Measurements from ENCODE around the gene RGS1. TPM values are rescaled to one million over a fixed set of nuclear protein-coding genes. Genes with fewer than 3 reads are reported as not detected.
A peak's percentile ranks its signal among the peaks of the same experiment; 100 is the strongest.

Gene RGS1
- total RNA-seq, 4 donors from 2014 or later, result 38.5 to 160 (median 49.8) TPM

DNA sequence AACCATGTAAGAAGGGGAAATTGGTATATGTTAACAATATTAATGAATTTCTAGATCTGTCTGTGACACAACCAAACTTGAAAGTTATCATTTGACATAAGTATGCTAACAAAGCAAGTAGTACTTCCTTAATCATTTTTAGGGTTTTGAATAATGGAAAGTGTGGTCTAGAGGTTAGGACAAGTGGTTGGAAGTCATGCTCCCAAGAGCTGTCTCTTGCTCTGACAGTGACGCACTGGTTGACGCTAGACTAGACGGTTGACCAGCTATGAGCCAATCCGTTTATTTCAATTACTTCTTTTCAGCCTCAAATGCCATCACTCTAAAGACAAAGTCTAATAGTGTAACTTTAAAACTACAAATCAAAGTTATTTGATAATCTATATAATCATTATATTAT, 20.7 kb upstream of the RGS1 start:
- TF ChIP-seq EP300 (IDR thresholded peaks at IDR 0.05; ENCODE audit: low read depth) (no peak), POLR2AphosphoS5 (IDR thresholded peaks at IDR 0.05) (no peak), POLR2A (IDR thresholded peaks at IDR 0.05) (no peak)
- TF ChIP-seq, protein P1, sequence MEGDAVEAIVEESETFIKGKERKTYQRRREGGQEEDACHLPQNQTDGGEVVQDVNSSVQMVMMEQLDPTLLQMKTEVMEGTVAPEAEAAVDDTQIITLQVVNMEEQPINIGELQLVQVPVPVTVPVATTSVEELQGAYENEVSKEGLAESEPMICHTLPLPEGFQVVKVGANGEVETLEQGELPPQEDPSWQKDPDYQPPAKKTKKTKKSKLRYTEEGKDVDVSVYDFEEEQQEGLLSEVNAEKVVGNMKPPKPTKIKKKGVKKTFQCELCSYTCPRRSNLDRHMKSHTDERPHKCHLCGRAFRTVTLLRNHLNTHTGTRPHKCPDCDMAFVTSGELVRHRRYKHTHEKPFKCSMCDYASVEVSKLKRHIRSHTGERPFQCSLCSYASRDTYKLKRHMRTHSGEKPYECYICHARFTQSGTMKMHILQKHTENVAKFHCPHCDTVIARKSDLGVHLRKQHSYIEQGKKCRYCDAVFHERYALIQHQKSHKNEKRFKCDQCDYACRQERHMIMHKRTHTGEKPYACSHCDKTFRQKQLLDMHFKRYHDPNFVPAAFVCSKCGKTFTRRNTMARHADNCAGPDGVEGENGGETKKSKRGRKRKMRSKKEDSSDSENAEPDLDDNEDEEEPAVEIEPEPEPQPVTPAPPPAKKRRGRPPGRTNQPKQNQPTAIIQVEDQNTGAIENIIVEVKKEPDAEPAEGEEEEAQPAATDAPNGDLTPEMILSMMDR (IDR thresholded peaks at IDR 0.05), result no peak
- in situ Hi-C loops (cut with MboI; ENCODE audit: low pct_ligation_motif_present in 1 of 4, low pct_unique_long_range_greater_than_20kb in 1 of 4, low sequenced_read_pairs in 3 of 4) (no loop called here), intact Hi-C loops (cut with DNase I; ENCODE audit: low total_unique reads) (no loop called here)
- H3K27ac ChIP-seq, result no peak overlapping the region
- H3K9me3 ChIP-seq, result no peaks in the 10 kb centered on the region
- DNase-seq, result no peak
- no peaks in the 10 kb centered on the region for H3K36me3 ChIP-seq
- peaks cover 0 to 8% (median 0%) of the 10 kb centered on the region in 4 donors for H3K4me1 ChIP-seq
- 81 to 90% methylated on average over 4 of the region's 4 CpGs for WGBS, 2 donors (ENCODE audit: low coverage in 1 of 2)
- no peaks in the 10 kb centered on the region for H3K27me3 ChIP-seq
- no peak overlapping the region for H3K4me3 ChIP-seq

DNA sequence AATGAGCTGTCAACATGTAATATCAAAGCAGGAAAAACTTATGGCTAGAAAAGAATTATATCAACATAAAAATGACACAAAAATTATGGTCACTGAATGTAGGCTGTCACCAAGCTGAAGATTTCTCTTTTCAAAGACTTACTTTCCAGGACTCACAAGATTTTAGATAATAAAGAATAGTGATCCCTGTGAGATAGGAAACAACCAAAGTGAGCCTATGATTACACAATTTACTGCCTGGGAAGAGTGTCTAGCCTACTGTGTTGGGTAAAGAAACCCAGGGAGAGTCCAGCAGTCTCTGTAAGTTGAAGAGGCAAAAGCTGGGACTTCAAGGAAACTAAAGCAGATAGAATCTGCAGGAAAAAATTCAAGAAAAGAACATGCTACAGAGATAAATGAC, 20.2 kb upstream of the RGS1 start:
- Histone ChIP-seq H3K9me3 (no peaks in the 10 kb centered on the region), H3K4me3 (no peak overlapping the region), H3K4me1 (peaks cover 0 to 8% (median 0%) of the 10 kb centered on the region in 4 donors), H3K27me3 (no peaks in the 10 kb centered on the region), H3K27ac (no peak overlapping the region), H3K36me3 (no peaks in the 10 kb centered on the region)
- in situ Hi-C loops (cut with MboI; ENCODE audit: low pct_ligation_motif_present in 1 of 4, low pct_unique_long_range_greater_than_20kb in 1 of 4, low sequenced_read_pairs in 3 of 4), result no loop called here
- intact Hi-C loops (cut with DNase I; ENCODE audit: low total_unique reads), result no loop called here
- no peak for DNase-seq
- TF ChIP-seq POLR2AphosphoS5 (IDR thresholded peaks at IDR 0.05), result no peak
- no peak for TF ChIP-seq EP300 (IDR thresholded peaks at IDR 0.05; ENCODE audit: low read depth)
- TF ChIP-seq POLR2A (IDR thresholded peaks at IDR 0.05), result no peak
- TF ChIP-seq, protein P1 (IDR thresholded peaks at IDR 0.05), result no peak

DNA sequence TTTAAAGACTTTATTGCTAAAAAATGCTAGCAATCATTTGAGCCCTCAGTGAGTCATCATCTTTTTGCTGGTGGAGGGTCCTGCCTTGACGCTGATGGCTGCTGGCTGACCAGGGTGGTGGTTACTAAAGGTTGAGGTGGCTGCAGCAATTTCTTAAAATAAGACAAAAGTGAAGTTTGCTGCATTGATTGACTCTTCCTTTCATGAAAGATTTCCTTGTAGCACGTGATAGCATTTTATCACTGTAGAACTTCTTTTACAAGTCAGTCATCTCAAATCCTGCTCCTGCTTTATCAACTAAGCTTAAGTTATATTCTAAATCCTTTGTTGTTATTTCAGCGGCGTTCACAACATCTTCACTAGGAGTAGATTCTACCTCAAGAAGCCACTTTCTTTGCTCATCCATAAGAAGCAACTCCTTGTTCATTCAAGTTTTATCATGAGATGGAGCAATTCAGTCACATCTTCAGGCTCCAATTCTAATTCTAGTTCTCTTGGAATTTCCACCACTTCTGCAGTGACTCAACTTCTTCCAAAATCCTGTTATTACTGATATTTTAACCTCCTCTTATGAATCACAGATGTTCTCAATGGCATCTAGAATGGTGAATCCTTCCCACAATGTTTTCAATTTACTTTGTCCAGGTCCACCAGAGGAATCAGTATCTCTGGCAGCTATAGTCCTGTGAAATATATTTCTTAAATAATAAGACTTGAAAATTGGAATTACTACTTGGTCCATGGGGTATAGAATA, 17.6 kb upstream of the RGS1 start:
- H3K4me3 ChIP-seq, result no peak overlapping the region
- no peaks in the 10 kb centered on the region for H3K27me3 ChIP-seq
- no peaks in the 10 kb centered on the region for H3K9me3 ChIP-seq
- DNase-seq, result no peak
- in situ Hi-C loops (cut with MboI; ENCODE audit: low pct_ligation_motif_present in 1 of 4, low pct_unique_long_range_greater_than_20kb in 1 of 4, low sequenced_read_pairs in 3 of 4) (no loop called here), intact Hi-C loops (cut with DNase I; ENCODE audit: low total_unique reads) (no loop called here)
- H3K27ac ChIP-seq, result peak overlapping the region in 2 of 4 donors; percentile 15 to 32
- 93 to 100% methylated on average over 3 to 4 of the region's 4 CpGs for WGBS, 2 donors (ENCODE audit: low coverage in 1 of 2)
- no peak for TF ChIP-seq POLR2AphosphoS5 (IDR thresholded peaks at IDR 0.05)
- TF ChIP-seq POLR2A (IDR thresholded peaks at IDR 0.05), result no peak
- TF ChIP-seq, protein P1 (IDR thresholded peaks at IDR 0.05), result no peak
- TF ChIP-seq EP300 (IDR thresholded peaks at IDR 0.05; ENCODE audit: low read depth), result no peak
- no peaks in the 10 kb centered on the region for H3K36me3 ChIP-seq
- H3K4me1 ChIP-seq, result peaks cover 0 to 3% (median 0%) of the 10 kb centered on the region in 4 donors

DNA sequence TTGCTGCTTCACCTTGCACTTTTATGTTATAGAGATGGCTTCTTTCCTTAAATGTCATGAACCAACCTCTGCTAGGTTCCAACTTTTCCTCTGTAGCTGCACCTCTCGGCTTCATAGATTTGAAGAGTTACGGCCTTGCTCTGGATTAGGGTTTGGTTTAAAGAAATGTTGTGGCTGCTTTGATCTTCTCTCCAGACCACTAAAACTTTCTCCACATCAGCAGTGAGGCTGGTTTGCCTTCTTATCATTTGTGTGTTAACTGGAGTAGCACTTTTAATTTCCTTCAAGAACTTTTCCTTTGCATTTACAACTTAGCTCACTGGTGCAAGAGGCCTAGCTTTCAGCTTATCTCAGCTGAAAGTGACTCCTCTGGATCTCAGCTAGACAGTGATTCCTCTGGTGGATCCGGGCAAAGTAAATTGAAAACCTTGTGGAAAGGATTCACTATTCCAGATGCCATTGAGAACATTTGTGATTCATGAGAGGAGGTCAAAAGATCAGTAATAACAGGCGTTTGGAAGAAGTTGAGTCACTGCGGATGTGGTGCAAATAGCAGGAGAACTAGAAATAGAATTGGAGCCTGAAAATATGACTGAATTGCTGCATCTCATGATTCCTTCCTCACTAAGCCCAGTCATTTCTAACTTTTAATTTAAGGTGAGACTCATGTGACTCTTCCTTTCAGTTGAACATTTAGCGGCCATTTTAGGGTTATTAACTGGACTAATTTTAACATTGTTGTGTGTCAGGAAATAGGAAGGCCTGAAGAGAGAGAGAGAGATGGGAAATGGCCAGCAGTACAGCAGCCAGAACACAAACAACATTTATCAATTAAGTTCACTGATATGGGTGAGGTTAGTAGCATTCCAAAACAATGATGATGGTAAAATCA, 16.2 kb upstream of the RGS1 start:
- Histone ChIP-seq H3K9me3 (no peaks in the 10 kb centered on the region), H3K27ac (peak overlapping the region; percentile 7 to 32 (median 22)), H3K27me3 (no peaks in the 10 kb centered on the region), H3K4me3 (no peak overlapping the region), H3K4me1 (peaks cover 0 to 3% (median 0%) of the 10 kb centered on the region in 4 donors), H3K36me3 (no peaks in the 10 kb centered on the region)
- intact Hi-C loops (cut with DNase I; ENCODE audit: low total_unique reads) (no loop called here), in situ Hi-C loops (cut with MboI; ENCODE audit: low pct_ligation_motif_present in 1 of 4, low pct_unique_long_range_greater_than_20kb in 1 of 4, low sequenced_read_pairs in 3 of 4) (no loop called here)
- WGBS, 2 donors (ENCODE audit: low coverage in 1 of 2), result 56 to 64% methylated on average over 4 to 6 of the region's 6 CpGs
- TF ChIP-seq, protein P1 (IDR thresholded peaks at IDR 0.05), result no peak
- TF ChIP-seq POLR2AphosphoS5 (IDR thresholded peaks at IDR 0.05) (no peak), EP300 (IDR thresholded peaks at IDR 0.05; ENCODE audit: low read depth) (no peak), POLR2A (IDR thresholded peaks at IDR 0.05) (no peak)
- DNase-seq, result no peak

Measured in transverse colon (tissue), 4 donors.